Liver (tissue), 9 donors: ENCODE results near the gene GLB1L2. TPM values are rescaled to one million over a fixed set of nuclear protein-coding genes. Genes with fewer than 3 reads are reported as not detected.

Experiments
- DNase-seq: peaks from one replicate; pipeline ENCODE4 v3.0.0-alpha.2; 2017; ENCODE audit warnings: low spot score
- H3K27ac ChIP-seq, 2 donors: one replicate each; pipeline ENCODE4 v1.7.0; 2013; ENCODE audit warnings: inconsistent platforms in 2 of 2, low read length in 2 of 2, control low read depth in 1 of 2, low read depth in 1 of 2, mild to moderate bottlenecking in 1 of 2
- H3K27me3 ChIP-seq, 4 donors: one replicate each; pipeline versions ENCODE4 v1.6.1 to v1.7.0; 2013; ENCODE audit warnings: low read length in 3 of 4, inconsistent platforms in 1 of 4, mild to moderate bottlenecking in 1 of 4, moderate library complexity in 1 of 4; ENCODE audit not compliant: control insufficient read depth in 4 of 4, insufficient read depth in 4 of 4
- H3K36me3 ChIP-seq, 4 donors: one replicate each; pipeline versions ENCODE4 v1.6.1 to v1.7.0; 2013; ENCODE audit warnings: low read length in 3 of 4, mild to moderate bottlenecking in 3 of 4, low read depth in 1 of 4, moderate library complexity in 1 of 4; ENCODE audit not compliant: control insufficient read depth in 4 of 4, insufficient read depth in 3 of 4
- H3K4me1 ChIP-seq, 4 donors: one replicate each; pipeline versions ENCODE4 v1.6.1 to v1.7.0; 2013; ENCODE audit warnings: low read length in 3 of 4, mild to moderate bottlenecking in 3 of 4, moderate library complexity in 1 of 4; ENCODE audit not compliant: control insufficient read depth in 4 of 4, insufficient read depth in 4 of 4
- H3K4me3 ChIP-seq, 3 donors: one replicate each; pipeline versions ENCODE4 v1.6.1 to v1.7.0; 2013; ENCODE audit warnings: low read length in 3 of 3, control low read depth in 1 of 3, low read depth in 1 of 3, mild to moderate bottlenecking in 1 of 3
- H3K9ac ChIP-seq, 2 donors: one replicate each; pipeline ENCODE4 v1.7.0; 2013; ENCODE audit warnings: low read length in 2 of 2, mild to moderate bottlenecking in 2 of 2, moderate library complexity in 2 of 2, control low read depth in 1 of 2, low read depth in 1 of 2
- H3K9me3 ChIP-seq, 4 donors: one replicate each; pipeline versions ENCODE4 v1.6.1 to v1.7.0; 2013; ENCODE audit warnings: low read length in 3 of 4; ENCODE audit not compliant: control insufficient read depth in 4 of 4
- CTCF ChIP-seq: fragments of 150-350 bp; IDR thresholded peaks from 2 replicates; pipeline ENCODE4 v1.5.1; 2017; ENCODE audit warnings: improper control_type of control experiment, low read depth, low read length; ENCODE audit not compliant: missing input control
- EGR1 ChIP-seq, 2 donors: IDR thresholded peaks; 2 replicates each; pipeline ENCODE4 v1.6.1; 2016 to 2018; ENCODE audit warnings: antibody characterized with exemption in 2 of 2, low read depth in 2 of 2
- FOXA1 ChIP-seq: IDR thresholded peaks from 2 replicates; pipeline ENCODE4 v1.6.1; 2016; ENCODE audit warnings: antibody characterized with exemption
- FOXA2 ChIP-seq: IDR thresholded peaks from 2 replicates; pipeline ENCODE4 v1.6.1; 2016; ENCODE audit warnings: antibody characterized with exemption
- HNF4A ChIP-seq, 2 donors: conservative IDR thresholded peaks; 2 replicates each; pipeline ENCODE4 v1.6.1; 2016; ENCODE audit warnings: antibody characterized with exemption in 2 of 2, mild to moderate bottlenecking in 2 of 2
- JUND ChIP-seq, 2 donors: IDR thresholded peaks; 2 replicates each; pipeline ENCODE4 v1.6.1; 2016; ENCODE audit warnings: antibody characterized with exemption in 2 of 2
- NR2F2 ChIP-seq: IDR thresholded peaks from 2 replicates; pipeline ENCODE4 v1.6.1; 2016; ENCODE audit warnings: antibody characterized with exemption
- RAD21 ChIP-seq, 2 donors: IDR thresholded peaks; 2 replicates each; pipeline ENCODE4 v1.6.1; 2016; ENCODE audit warnings: antibody characterized with exemption in 2 of 2, mild to moderate bottlenecking in 2 of 2
- RXRA ChIP-seq, 2 donors: IDR thresholded peaks; 2 replicates each; pipeline ENCODE4 v1.6.1; 2017 to 2018; ENCODE audit warnings: antibody characterized with exemption in 2 of 2, mild to moderate bottlenecking in 1 of 2
- SP1 ChIP-seq: IDR thresholded peaks from 2 replicates; pipeline ENCODE4 v1.6.1; 2018; ENCODE audit warnings: antibody characterized with exemption, mild to moderate bottlenecking
- TAF1 ChIP-seq: conservative IDR thresholded peaks from 2 replicates; pipeline ENCODE4 v1.6.1; 2016; ENCODE audit warnings: antibody characterized with exemption, mild to moderate bottlenecking
- ZBTB33 ChIP-seq: IDR thresholded peaks from 2 replicates; pipeline ENCODE4 v1.6.1; 2016; ENCODE audit warnings: antibody characterized with exemption
- WGBS: extraction: QIAGEN DNeasy Blood & Tissue Kit; methylation state at CpG from one replicate; pipeline ENCODE4 v1.1.7; 2013; 5-methylcytosine and 5-hydroxymethylcytosine counted together
- polyA plus RNA-seq, 2 donors: library from polyadenylated mRNA; stranded (reverse) in 1 of 2; unstranded in 1 of 2; fragments of 200-250 nt in 1 of 2; fragments of >200 nt in 1 of 2; fragmentation: Nextera tagmentation in 1 of 2; extraction: Ambion mirVana in 1 of 2; gene quantifications; one replicate each; pipeline versions ENCODE4 v1.2.1 to v1.2.3, GENCODE V29; 2013 to 2015
- total RNA-seq, 2 donors: library from RNA; depleted of rRNA; stranded (reverse); fragments of >200 nt; gene quantifications; one replicate each; pipeline ENCODE4 v1.2.3, GENCODE V29; 2014
- TF ChIP-seq, protein P1 (sequence below): IDR thresholded peaks from 2 replicates; pipeline ENCODE4 v1.6.1; 2016; ENCODE audit warnings: antibody characterized with exemption
- TF ChIP-seq, protein P2 (sequence below): IDR thresholded peaks from 2 replicates; pipeline ENCODE4 v1.6.1; 2016; ENCODE audit warnings: antibody characterized with exemption
- donor health status: healthy.
- donor health status: healthy.
- donor health status: healthy.
- donor health status: healthy.
- donor health status: healthy.

The GLB1L2 gene
- total and polyA plus RNA-seq, 4 donors, result 0.23 to 0.50 (median 0.42) TPM

- no peak overlapping the region for H3K9ac ChIP-seq
- no peak overlapping the region for H3K27ac ChIP-seq
- no peaks in the 10 kb centered on the region for H3K36me3 ChIP-seq
- WGBS, result 84% methylated on average over 9 of the region's 9 CpGs
- H3K4me3 ChIP-seq, result no peak overlapping the region
- DNase-seq, result no peak
- peaks cover 0 to 4% (median 0%) of the 10 kb centered on the region in 4 donors for H3K27me3 ChIP-seq
- no peaks in the 10 kb centered on the region for H3K9me3 ChIP-seq
- no peak for TF ChIP-seq EGR1 (IDR thresholded peaks at IDR 0.05; ENCODE audit: low read depth in 2 of 2)
- TF ChIP-seq RXRA (IDR thresholded peaks at IDR 0.05), result no peak
- no peak for TF ChIP-seq FOXA2
- no peak for TF ChIP-seq NR2F2
- TF ChIP-seq TAF1, result no peak
- TF ChIP-seq RAD21 (IDR thresholded peaks at IDR 0.05), result no peak
- no peak for TF ChIP-seq JUND (IDR thresholded peaks at IDR 0.05)
- TF ChIP-seq CTCF, result no peak
- no peak for TF ChIP-seq FOXA1
- no peak for TF ChIP-seq SP1
- no peaks in the 10 kb centered on the region for H3K4me1 ChIP-seq
These were observed 37.1 kb upstream of the GLB1L2 start for GRCh38 chr11:134294664-134295063.

DNA sequence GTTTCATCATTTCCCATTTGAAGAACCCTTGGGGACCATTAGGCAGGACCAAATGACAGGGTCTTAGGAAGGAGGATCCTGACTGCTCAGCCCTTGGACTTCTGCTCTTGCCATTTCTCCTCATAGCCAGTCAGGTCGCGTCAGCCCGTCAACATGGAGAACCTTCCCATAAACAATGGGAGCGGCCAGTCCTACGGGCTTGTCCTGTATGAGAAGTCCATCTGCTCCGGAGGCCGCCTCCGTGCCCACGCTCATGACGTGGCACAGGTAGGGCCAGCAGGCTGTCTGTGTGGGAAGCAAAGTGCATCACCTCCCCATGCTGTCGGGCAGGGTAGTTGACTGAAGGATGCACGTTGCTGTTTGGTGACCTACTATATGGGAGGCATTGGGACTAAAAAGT is 19.6 kb upstream of the GLB1L2 start:
- no peak overlapping the region for H3K27ac ChIP-seq
- no peak overlapping the region for H3K9ac ChIP-seq
- no peaks in the 10 kb centered on the region for H3K27me3 ChIP-seq
- 86% methylated on average over 12 of the region's 12 CpGs for WGBS
- TF ChIP-seq CTCF, result no peak
- TF ChIP-seq, protein P1, sequence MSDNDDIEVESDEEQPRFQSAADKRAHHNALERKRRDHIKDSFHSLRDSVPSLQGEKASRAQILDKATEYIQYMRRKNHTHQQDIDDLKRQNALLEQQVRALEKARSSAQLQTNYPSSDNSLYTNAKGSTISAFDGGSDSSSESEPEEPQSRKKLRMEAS, result no peak
- TF ChIP-seq, protein P2, sequence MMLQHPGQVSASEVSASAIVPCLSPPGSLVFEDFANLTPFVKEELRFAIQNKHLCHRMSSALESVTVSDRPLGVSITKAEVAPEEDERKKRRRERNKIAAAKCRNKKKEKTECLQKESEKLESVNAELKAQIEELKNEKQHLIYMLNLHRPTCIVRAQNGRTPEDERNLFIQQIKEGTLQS, result no peak
- no peak for TF ChIP-seq FOXA2
- TF ChIP-seq ZBTB33, result no peak
- no peak for TF ChIP-seq HNF4A (conservative IDR thresholded peaks at IDR 0.05)
- H3K4me1 ChIP-seq, result no peaks in the 10 kb centered on the region
- peaks cover 0 to 7% (median 5%) of the 10 kb centered on the region in 4 donors for H3K9me3 ChIP-seq
- H3K36me3 ChIP-seq, result no peaks in the 10 kb centered on the region
- H3K4me3 ChIP-seq, result no peak overlapping the region
- no peak for DNase-seq
